Astrocyte (in vitro differentiated cells and primary cell): Measurements from ENCODE around the gene AZGP1. TPM values are rescaled to one million over a fixed set of nuclear protein-coding genes. Genes with fewer than 3 reads are reported as not detected.
"Not testable (repeated sequence)": the region's sequence is repeated elsewhere in the genome, so short reads cannot be mapped to it uniquely, and the experiment has no call there.

Experiments used
- DNase-seq: peaks from one replicate; pipeline ENCODE4 v3.0.0-alpha.2; 2010; ENCODE audit warnings: low read depth
- FAIRE-seq: peaks from 2 replicates; lab custom pipeline; 2011; peaks lifted over from hg19 to GRCh38; lab: Jason Lieb, UNC
- H2AFZ ChIP-seq: 2 replicates; pipeline ENCODE4 v1.6.0; 2012; ENCODE audit warnings: low read depth, low read length, inconsistent platforms
- H3K27ac ChIP-seq: 2 replicates; pipeline ENCODE4 v1.5.1; 2011; ENCODE audit warnings: low read depth, low read length, inconsistent platforms
- H3K27me3 ChIP-seq: 2 replicates; pipeline ENCODE4 v1.6.0; 2011; ENCODE audit warnings: low read length, inconsistent platforms; ENCODE audit not compliant: insufficient read depth
- H3K36me3 ChIP-seq: 2 replicates; pipeline ENCODE4 v1.5.1; 2011; ENCODE audit warnings: low read length, inconsistent platforms; ENCODE audit not compliant: insufficient read depth
- H3K4me1 ChIP-seq: 2 replicates; pipeline ENCODE4 v1.5.1; 2011; ENCODE audit warnings: low read length, inconsistent platforms; ENCODE audit not compliant: insufficient read depth
- H3K4me2 ChIP-seq: 2 replicates; pipeline ENCODE4 v1.6.0; 2012; ENCODE audit warnings: low read length, inconsistent platforms
- H3K4me3 ChIP-seq: 2 replicates; pipeline ENCODE4 v1.5.1; 2011; ENCODE audit warnings: low read depth, mild to moderate bottlenecking, low read length, inconsistent platforms; ENCODE audit not compliant: insufficient read depth
- H3K79me2 ChIP-seq: 2 replicates; pipeline ENCODE4 v1.6.0; 2012; ENCODE audit warnings: mild to moderate bottlenecking, low read length, inconsistent platforms; ENCODE audit not compliant: insufficient read depth
- H3K9ac ChIP-seq: 2 replicates; pipeline ENCODE4 v1.6.0; 2012; ENCODE audit warnings: mild to moderate bottlenecking, low read length, inconsistent platforms
- H3K9me3 ChIP-seq: 2 replicates; pipeline ENCODE4 v1.5.1; 2012; ENCODE audit warnings: low read depth, mild to moderate bottlenecking, low read length, inconsistent platforms; ENCODE audit not compliant: insufficient read depth
- H4K20me1 ChIP-seq: 2 replicates; pipeline ENCODE4 v1.6.0; 2012; ENCODE audit warnings: low read length, inconsistent platforms; ENCODE audit not compliant: insufficient read depth
- H3K27ac Mint-ChIP-seq: one replicate; pipeline ENCODE4 v1.8.0; 2021; ENCODE audit warnings: mild to moderate bottlenecking, mixed read lengths; ENCODE audit not compliant: unreplicated experiment
- H3K27me3 Mint-ChIP-seq: one replicate; pipeline ENCODE4 v1.8.0; 2021; ENCODE audit warnings: low read depth, mixed read lengths; ENCODE audit not compliant: unreplicated experiment
- H3K36me3 Mint-ChIP-seq: one replicate; pipeline ENCODE4 v1.8.0; 2021; ENCODE audit warnings: low read depth, mixed read lengths; ENCODE audit not compliant: unreplicated experiment
- H3K4me1 Mint-ChIP-seq: one replicate; pipeline ENCODE4 v1.8.0; 2021; ENCODE audit warnings: low read depth, mixed read lengths; ENCODE audit not compliant: unreplicated experiment
- H3K4me3 Mint-ChIP-seq: one replicate; pipeline ENCODE4 v1.8.0; 2021; ENCODE audit warnings: mild to moderate bottlenecking, moderate library complexity, mixed read lengths; ENCODE audit not compliant: unreplicated experiment
- H3K9me3 Mint-ChIP-seq: one replicate; pipeline ENCODE4 v1.8.0; 2021; ENCODE audit warnings: mild to moderate bottlenecking, mixed read lengths; ENCODE audit not compliant: unreplicated experiment
- CTCF ChIP-seq: IDR thresholded peaks from 2 replicates; pipeline ENCODE4 v1.5.1; 2011; ENCODE audit warnings: low read depth, mild to moderate bottlenecking, inconsistent platforms, low read length, moderate library complexity; ENCODE audit not compliant: insufficient read depth
- EZH2 ChIP-seq: IDR thresholded peaks from 2 replicates; pipeline ENCODE4 v1.6.1; 2012; ENCODE audit warnings: mild to moderate bottlenecking, low read length, inconsistent platforms; ENCODE audit not compliant: insufficient read depth
- total RNA-seq: library from RNA; stranded (reverse); gene quantifications from 2 replicates; pipeline ENCODE4 v1.2.1, GENCODE V29; 2021

The AZGP1 gene
- total RNA-seq, 1 donor from 2014 or later: not detected

GRCh38 chr7:100011516-100011915 is 35.7 kb upstream of the AZGP1 start:
- no peak overlapping the region for H3K27ac ChIP-seq
- H3K9me3 Mint-ChIP-seq: no peaks in the 10 kb centered on the region
- TF ChIP-seq EZH2 (no peak), CTCF (no peak)
- peaks cover 14% of the 10 kb centered on the region for H3K79me2 ChIP-seq
- H3K27me3 ChIP-seq: no peaks in the 10 kb centered on the region
- no peaks in the 10 kb centered on the region for H3K36me3 ChIP-seq
- FAIRE-seq: no peak
- H3K4me3 Mint-ChIP-seq: no peak overlapping the region
- H3K4me2 ChIP-seq: no peak overlapping the region
- no peaks in the 10 kb centered on the region for H3K9me3 ChIP-seq
- H2AFZ ChIP-seq: no peak overlapping the region
- H4K20me1 ChIP-seq: peaks cover 6% of the 10 kb centered on the region
- H3K36me3 Mint-ChIP-seq: no peaks in the 10 kb centered on the region
- no peak overlapping the region for H3K27ac Mint-ChIP-seq
- no peak overlapping the region for H3K4me3 ChIP-seq
- DNase-seq: no peak
- peaks cover 3% of the 10 kb centered on the region for H3K27me3 Mint-ChIP-seq
- H3K4me1 ChIP-seq: peaks cover 4% of the 10 kb centered on the region
- no peaks in the 10 kb centered on the region for H3K4me1 Mint-ChIP-seq
- no peak overlapping the region for H3K9ac ChIP-seq

- FAIRE-seq: no peak
- Histone ChIP-seq H4K20me1 (no peaks in the 10 kb centered on the region), H3K4me2 (no peak overlapping the region), H2AFZ (no peak overlapping the region), H3K27ac (no peak overlapping the region), H3K4me3 (no peak overlapping the region), H3K27me3 (no peaks in the 10 kb centered on the region), H3K9ac (no peak overlapping the region), H3K9me3 (no peaks in the 10 kb centered on the region), H3K79me2 (peaks cover 8% of the 10 kb centered on the region), H3K36me3 (no peaks in the 10 kb centered on the region), H3K4me1 (no peaks in the 10 kb centered on the region)
- no peak for DNase-seq
- H3K36me3 Mint-ChIP-seq: no peaks in the 10 kb centered on the region
- H3K27ac Mint-ChIP-seq: no peak overlapping the region
- H3K4me1 Mint-ChIP-seq: no peaks in the 10 kb centered on the region
- no peak overlapping the region for H3K4me3 Mint-ChIP-seq
- peaks cover 3% of the 10 kb centered on the region for H3K27me3 Mint-ChIP-seq
- TF ChIP-seq CTCF (no peak), EZH2 (no peak)
- no peaks in the 10 kb centered on the region for H3K9me3 Mint-ChIP-seq
These were observed 35.1 kb upstream of the AZGP1 start for GRCh38 chr7:100010901-100011300.

GRCh38 chr7:100009952-100010351 is 34.1 kb upstream of the AZGP1 start:
- not testable (repeated sequence) for H3K36me3 Mint-ChIP-seq, H3K9ac ChIP-seq, H3K27me3 Mint-ChIP-seq, H3K4me3 Mint-ChIP-seq, H3K27me3 ChIP-seq, FAIRE-seq, H3K9me3 Mint-ChIP-seq, H3K79me2 ChIP-seq, H3K4me2 ChIP-seq, H3K9me3 ChIP-seq, H3K4me3 ChIP-seq, H3K27ac ChIP-seq, H3K4me1 ChIP-seq, H2AFZ ChIP-seq, DNase-seq, H3K36me3 ChIP-seq, H3K4me1 Mint-ChIP-seq, H3K27ac Mint-ChIP-seq, H4K20me1 ChIP-seq
